ENCODE measurements around the gene MICAL2.

The MICAL2 gene

GRCh38 chr11:12185106-12185690 is 74.8 kb downstream of the MICAL2 start:
- CTCF ChIA-PET: no interaction called here
- TF ChIP-seq CTCF (conservative IDR thresholded peaks at IDR 0.05; ENCODE audit: low read depth): no peak
- H3K27ac ChIP-seq: no peak overlapping the region
- POLR2A ChIA-PET (ENCODE audit: low non-redundant PET): no interaction called here
- no peak for DNase-seq (ENCODE audit: low spot score)

GRCh38 chr11:12185914-12186313 is 75.5 kb downstream of the MICAL2 start:
- H3K27ac ChIP-seq: peak overlapping the region; percentile 56; the same call in 1 of the 2 replicates
- TF ChIP-seq CTCF (conservative IDR thresholded peaks at IDR 0.05; ENCODE audit: low read depth): no peak
- CTCF ChIA-PET: no interaction called here
- POLR2A ChIA-PET (ENCODE audit: low non-redundant PET): no interaction called here
- DNase-seq (ENCODE audit: low spot score): no peak

GRCh38 chr11:12186701-12187100 is 76.3 kb downstream of the MICAL2 start:
- CTCF ChIA-PET: interaction anchor here (0.6 kb wide), 1 partner anchor 26 kb away, joined by 3 read pairs; no protein-coding TSS in a partner anchor
- peak overlapping the region; percentile 60 for H3K27ac ChIP-seq
- TF ChIP-seq CTCF (conservative IDR thresholded peaks at IDR 0.05; ENCODE audit: low read depth): no peak
- POLR2A ChIA-PET (ENCODE audit: low non-redundant PET): no interaction called here
- no peak for DNase-seq (ENCODE audit: low spot score)

GRCh38 chr11:12187399-12187798 is 77.0 kb downstream of the MICAL2 start:
- peak overlapping the region; percentile 60 for H3K27ac ChIP-seq
- CTCF ChIA-PET: no interaction called here
- no peak for DNase-seq (ENCODE audit: low spot score)
- POLR2A ChIA-PET (ENCODE audit: low non-redundant PET): interaction anchor here (0.9 kb wide), 1 partner anchor 9 kb away, joined by 3 read pairs; no protein-coding TSS in a partner anchor
- no peak for TF ChIP-seq CTCF (conservative IDR thresholded peaks at IDR 0.05; ENCODE audit: low read depth)

GRCh38 chr11:12188548-12189317 is 78.3 kb downstream of the MICAL2 start:
- no peak for TF ChIP-seq CTCF (conservative IDR thresholded peaks at IDR 0.05; ENCODE audit: low read depth)
- H3K27ac ChIP-seq: no peak overlapping the region
- ChIA-PET CTCF (interaction anchor here (0.6 kb wide), 1 partner anchor 700 kb away, joined by 3 read pairs; no protein-coding TSS in a partner anchor), POLR2A (ENCODE audit: low non-redundant PET) (interaction anchor here (0.7 kb wide), 1 partner anchor 64 kb away, joined by 3 read pairs; no protein-coding TSS in a partner anchor)
- DNase-seq (ENCODE audit: low spot score): no peak

GRCh38 chr11:12189543-12190235 is 79.3 kb downstream of the MICAL2 start:
- H3K27ac ChIP-seq: peak overlapping the region; percentile 75
- CTCF ChIA-PET: interaction anchor here (1.2 kb wide), 1 partner anchor 101 kb away, joined by 4 read pairs; no protein-coding TSS in a partner anchor
- peak; percentile 98 for DNase-seq (ENCODE audit: low spot score)
- POLR2A ChIA-PET (ENCODE audit: low non-redundant PET): interaction anchor here (0.7 kb wide), 1 partner anchor 63 kb away, joined by 3 read pairs; no protein-coding TSS in a partner anchor
- no peak for TF ChIP-seq CTCF (conservative IDR thresholded peaks at IDR 0.05; ENCODE audit: low read depth)
